Neutrophil (primary cell): ENCODE results near the gene PRR30.

Experiments used
- H3K27ac ChIP-seq: fragments of 200-600 bp; sonication (generic); 2 replicates; pipeline ENCODE4 v1.5.1; 2016; ENCODE audit warnings: mild to moderate bottlenecking, moderate library complexity
- H3K27me3 ChIP-seq: fragments of 200-600 bp; sonication (generic); 2 replicates; pipeline ENCODE4 v1.6.0; 2016; ENCODE audit warnings: mild to moderate bottlenecking
- H3K36me3 ChIP-seq: fragments of 200-600 bp; sonication (generic); 2 replicates; pipeline ENCODE4 v1.5.1; 2017
- H3K4me1 ChIP-seq, 2 experiments: fragments of 200-600 bp in 1 of 2; sonication (generic) in 1 of 2; 1 replicate in 1 of 2; 2 replicates in 1 of 2; pipeline versions ENCODE4 v1.5.1 to v1.6.1; 2013 to 2016; ENCODE audit warnings: low read depth in 1 of 2, low read length in 1 of 2, mild to moderate bottlenecking in 1 of 2, moderate library complexity in 1 of 2; ENCODE audit not compliant: control insufficient read depth in 1 of 2, insufficient read depth in 1 of 2
- H3K4me3 ChIP-seq, 2 experiments: fragments of 200-600 bp in 1 of 2; sonication (generic) in 1 of 2; 1 replicate in 1 of 2; 2 replicates in 1 of 2; pipeline ENCODE4 v1.5.1; 2013 to 2016; ENCODE audit warnings: low read depth in 1 of 2, low read length in 1 of 2, mild to moderate bottlenecking in 1 of 2, moderate library complexity in 1 of 2
- H3K9me3 ChIP-seq: fragments of 200-600 bp; sonication (generic); 2 replicates; pipeline ENCODE4 v1.5.1; 2016
- TF ChIP-seq, protein P1 (sequence below): fragments of 200-600 bp; sonication (generic); IDR thresholded peaks from 2 replicates; pipeline ENCODE4 v1.5.1; 2016; ENCODE audit warnings: antibody characterized with exemption

Gene PRR30

GRCh38 chr2:27130396-27130795 is 8.8 kb downstream of the PRR30 start:
- Histone ChIP-seq H3K9me3 (no peaks in the 10 kb centered on the region), H3K27me3 (no peaks in the 10 kb centered on the region), H3K4me1 (peaks cover 15 to 17% of the 10 kb centered on the region in 2 experiments), H3K36me3 (peaks cover 55% of the 10 kb centered on the region), H3K27ac (no peak overlapping the region), H3K4me3 (no peak overlapping the region)
- TF ChIP-seq, protein P1, sequence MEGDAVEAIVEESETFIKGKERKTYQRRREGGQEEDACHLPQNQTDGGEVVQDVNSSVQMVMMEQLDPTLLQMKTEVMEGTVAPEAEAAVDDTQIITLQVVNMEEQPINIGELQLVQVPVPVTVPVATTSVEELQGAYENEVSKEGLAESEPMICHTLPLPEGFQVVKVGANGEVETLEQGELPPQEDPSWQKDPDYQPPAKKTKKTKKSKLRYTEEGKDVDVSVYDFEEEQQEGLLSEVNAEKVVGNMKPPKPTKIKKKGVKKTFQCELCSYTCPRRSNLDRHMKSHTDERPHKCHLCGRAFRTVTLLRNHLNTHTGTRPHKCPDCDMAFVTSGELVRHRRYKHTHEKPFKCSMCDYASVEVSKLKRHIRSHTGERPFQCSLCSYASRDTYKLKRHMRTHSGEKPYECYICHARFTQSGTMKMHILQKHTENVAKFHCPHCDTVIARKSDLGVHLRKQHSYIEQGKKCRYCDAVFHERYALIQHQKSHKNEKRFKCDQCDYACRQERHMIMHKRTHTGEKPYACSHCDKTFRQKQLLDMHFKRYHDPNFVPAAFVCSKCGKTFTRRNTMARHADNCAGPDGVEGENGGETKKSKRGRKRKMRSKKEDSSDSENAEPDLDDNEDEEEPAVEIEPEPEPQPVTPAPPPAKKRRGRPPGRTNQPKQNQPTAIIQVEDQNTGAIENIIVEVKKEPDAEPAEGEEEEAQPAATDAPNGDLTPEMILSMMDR, result no peak

- Histone ChIP-seq H3K27ac (no peak overlapping the region), H3K27me3 (no peaks in the 10 kb centered on the region), H3K4me3 (no peak overlapping the region), H3K4me1 (peaks cover 9 to 13% of the 10 kb centered on the region in 2 experiments), H3K9me3 (no peaks in the 10 kb centered on the region), H3K36me3 (peaks cover 55% of the 10 kb centered on the region)
- TF ChIP-seq, protein P1, result no peak
These were observed 10.3 kb downstream of the PRR30 start for GRCh38 chr2:27128668-27129571.

DNA sequence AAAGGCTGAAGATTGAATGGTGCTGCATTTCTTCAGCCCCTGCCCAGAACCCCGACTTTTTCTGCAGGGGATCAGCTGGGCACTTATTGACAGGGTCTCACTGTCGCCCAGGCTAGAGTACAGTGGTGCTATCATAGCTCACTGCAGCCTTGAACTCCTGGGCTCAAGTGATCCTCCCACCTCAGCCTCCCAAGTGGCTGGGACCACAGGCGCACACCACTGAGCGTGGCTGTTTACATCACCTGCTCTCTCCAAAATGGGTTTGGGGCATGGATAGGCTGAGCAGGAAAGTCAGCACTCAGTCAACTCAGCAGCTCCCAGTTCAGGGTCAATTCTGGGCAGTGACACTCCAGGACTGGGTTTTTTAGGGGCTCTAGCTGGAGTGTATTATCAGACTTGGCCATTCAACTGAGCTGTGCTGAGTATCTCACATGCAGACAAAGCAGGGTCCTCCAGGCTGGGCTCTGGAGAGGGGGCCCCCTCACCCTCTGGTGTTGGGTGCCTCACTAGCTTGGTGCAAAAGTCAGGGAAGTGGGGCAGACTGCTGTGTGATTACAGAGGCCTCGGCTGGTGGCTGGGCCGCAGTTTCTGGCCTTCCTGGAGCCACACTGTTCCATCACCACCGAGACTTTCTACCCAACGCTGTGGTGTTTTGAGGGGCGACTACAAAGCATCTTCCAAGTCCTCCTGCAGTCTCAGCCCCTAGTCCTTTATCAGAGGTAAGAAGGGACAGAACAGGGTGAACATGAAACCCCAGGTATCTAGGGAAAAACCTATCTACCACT is 11.1 kb downstream of the PRR30 start:
- H3K9me3 ChIP-seq, result no peaks in the 10 kb centered on the region
- peaks cover 8 to 10% of the 10 kb centered on the region in 2 experiments for H3K4me1 ChIP-seq
- H3K4me3 ChIP-seq, result no peak overlapping the region
- peaks cover 51% of the 10 kb centered on the region for H3K36me3 ChIP-seq
- H3K27me3 ChIP-seq, result no peaks in the 10 kb centered on the region
- TF ChIP-seq, protein P1, result no peak
- no peak overlapping the region for H3K27ac ChIP-seq

DNA sequence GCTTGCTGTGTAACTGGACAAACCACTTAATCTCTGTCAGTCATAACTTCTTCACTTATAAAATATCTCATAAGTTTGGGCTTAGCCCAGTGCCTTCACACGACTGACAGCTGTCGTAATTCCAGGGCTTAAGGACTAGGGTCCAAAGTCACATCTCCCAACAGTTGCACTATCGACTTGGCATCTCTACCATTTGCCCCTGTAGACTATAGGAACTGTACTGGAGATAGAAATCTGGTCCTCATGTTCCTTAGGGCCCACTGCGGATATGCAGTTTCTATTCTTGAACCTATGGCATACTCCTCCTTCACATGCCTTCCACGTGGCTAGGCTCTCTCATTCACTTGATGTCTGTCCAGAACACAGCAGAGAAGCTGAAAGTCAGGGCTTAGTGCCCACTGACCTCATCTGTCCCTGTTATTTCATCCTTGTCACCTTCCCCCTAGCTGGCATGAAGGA is 12.9 kb downstream of the PRR30 start:
- Histone ChIP-seq H3K27ac (no peak overlapping the region), H3K4me3 (no peak overlapping the region), H3K27me3 (no peaks in the 10 kb centered on the region), H3K9me3 (no peaks in the 10 kb centered on the region), H3K36me3 (peaks cover 33% of the 10 kb centered on the region), H3K4me1 (peaks cover 23% of the 10 kb centered on the region in 2 experiments)
- TF ChIP-seq, protein P1, result no peak

DNA sequence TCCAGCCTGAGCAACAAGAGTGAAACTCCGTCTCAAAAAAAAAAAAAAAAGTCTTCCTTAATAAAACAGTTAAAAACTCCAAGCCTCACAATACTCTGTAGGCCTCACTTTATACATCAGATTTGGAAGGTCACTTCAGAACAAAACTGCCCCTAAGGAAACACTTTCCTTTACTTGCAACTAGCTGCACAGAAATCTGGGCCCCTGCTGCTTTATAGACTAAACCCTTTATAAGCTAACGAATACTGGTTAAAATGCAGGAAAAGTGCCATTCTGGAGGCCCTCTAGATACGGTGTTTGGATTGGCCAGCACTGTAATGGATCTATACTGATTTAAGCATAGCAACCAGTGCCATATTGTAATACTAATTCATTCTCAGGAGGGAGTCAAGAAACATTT is 14.1 kb downstream of the PRR30 start:
- H3K27ac ChIP-seq, result no peak overlapping the region
- peaks cover 10% of the 10 kb centered on the region for H3K27me3 ChIP-seq
- H3K4me1 ChIP-seq, result peaks cover 23% of the 10 kb centered on the region in 2 experiments
- H3K36me3 ChIP-seq, result peaks cover 21% of the 10 kb centered on the region
- no peaks in the 10 kb centered on the region for H3K9me3 ChIP-seq
- H3K4me3 ChIP-seq, result no peak overlapping the region
- TF ChIP-seq, protein P1, result no peak
